OCI-LY3 (cell line): ENCODE measurements around the gene TH.

Experiments
- EZH2phosphoT487 ChIP-seq: fragments of 200-600 bp; shearing (Covaris generic); IDR thresholded peaks from 2 replicates; pipeline ENCODE4 v1.6.1; 2018; ENCODE audit warnings: antibody characterized with exemption, mixed run types, low read depth
- TF ChIP-seq, protein P1 (sequence below): fragments of 200-600, 300-600 bp; sonication (generic); IDR thresholded peaks from 2 replicates; pipeline ENCODE4 v1.5.1; 2014; ENCODE audit warnings: antibody characterized with exemption, low read length, low read depth

DNA sequence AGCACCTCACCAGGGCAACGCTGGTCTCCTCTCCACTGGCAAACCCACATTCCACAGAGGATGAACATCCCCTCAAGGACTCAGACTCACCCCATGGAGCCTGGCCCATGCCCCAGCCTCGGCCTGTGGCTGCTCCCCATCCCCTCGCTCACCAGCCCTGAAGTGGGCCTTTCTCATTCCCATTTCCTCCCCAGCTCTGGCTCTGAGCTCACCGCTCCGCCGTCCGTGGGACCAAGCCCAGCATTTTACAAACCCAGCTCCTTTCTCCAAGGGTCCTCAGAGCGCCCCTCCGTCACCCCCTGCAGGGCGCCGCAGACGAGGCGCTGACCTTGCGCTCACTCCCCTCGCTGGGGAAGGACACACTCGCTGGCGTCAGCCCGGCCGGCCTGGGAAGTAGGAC lies 25.6 kb downstream of the TH start:
- TF ChIP-seq, protein P1, sequence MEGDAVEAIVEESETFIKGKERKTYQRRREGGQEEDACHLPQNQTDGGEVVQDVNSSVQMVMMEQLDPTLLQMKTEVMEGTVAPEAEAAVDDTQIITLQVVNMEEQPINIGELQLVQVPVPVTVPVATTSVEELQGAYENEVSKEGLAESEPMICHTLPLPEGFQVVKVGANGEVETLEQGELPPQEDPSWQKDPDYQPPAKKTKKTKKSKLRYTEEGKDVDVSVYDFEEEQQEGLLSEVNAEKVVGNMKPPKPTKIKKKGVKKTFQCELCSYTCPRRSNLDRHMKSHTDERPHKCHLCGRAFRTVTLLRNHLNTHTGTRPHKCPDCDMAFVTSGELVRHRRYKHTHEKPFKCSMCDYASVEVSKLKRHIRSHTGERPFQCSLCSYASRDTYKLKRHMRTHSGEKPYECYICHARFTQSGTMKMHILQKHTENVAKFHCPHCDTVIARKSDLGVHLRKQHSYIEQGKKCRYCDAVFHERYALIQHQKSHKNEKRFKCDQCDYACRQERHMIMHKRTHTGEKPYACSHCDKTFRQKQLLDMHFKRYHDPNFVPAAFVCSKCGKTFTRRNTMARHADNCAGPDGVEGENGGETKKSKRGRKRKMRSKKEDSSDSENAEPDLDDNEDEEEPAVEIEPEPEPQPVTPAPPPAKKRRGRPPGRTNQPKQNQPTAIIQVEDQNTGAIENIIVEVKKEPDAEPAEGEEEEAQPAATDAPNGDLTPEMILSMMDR, result no peak
- no peak for TF ChIP-seq EZH2phosphoT487
